Breast epithelium (tissue), 3 donors: ENCODE data around the gene CASD1.

Experiments
- CTCF ChIP-seq, 3 donors: fragments of 450-650 bp; IDR thresholded peaks; one replicate each; pipeline ENCODE4 v1.5.1; 2016 to 2017; ENCODE audit warnings: antibody characterized with exemption in 3 of 3, mild to moderate bottlenecking in 3 of 3, moderate library complexity in 3 of 3
- POLR2A ChIP-seq: fragments of 450-650 bp; IDR thresholded peaks from one replicate; pipeline ENCODE4 v1.6.1; 2016; ENCODE audit warnings: antibody characterized with exemption, mild to moderate bottlenecking, moderate library complexity
- POLR2AphosphoS5 ChIP-seq, 3 donors: sonication (generic); formaldehyde crosslinking; IDR thresholded peaks; one replicate each; pipeline ENCODE4 v1.6.1; 2017; ENCODE audit warnings: antibody characterized with exemption in 3 of 3

- no peak for TF ChIP-seq CTCF (IDR thresholded peaks at IDR 0.05)
- no peak for TF ChIP-seq POLR2AphosphoS5 (IDR thresholded peaks at IDR 0.05)
- no peak for TF ChIP-seq POLR2A
These were observed 81.6 kb downstream of the CASD1 start for GRCh38 chr7:94591176-94591575.
